Tibial nerve (tissue), 4 donors: ENCODE measurements around the gene PON3. TPM values are rescaled to one million over a fixed set of nuclear protein-coding genes. Genes with fewer than 3 reads are reported as not detected.

Source experiments
- DNase-seq, 2 donors: peaks; one replicate each; pipeline ENCODE4 v3.0.0-alpha.2; 2019; ENCODE audit warnings: low spot score in 2 of 2
- H3K27ac ChIP-seq, 4 donors: fragments of 200-600 bp; sonication (generic) in 3 of 4; one replicate each; pipeline ENCODE4 v1.5.1; 2017 to 2019; ENCODE audit warnings: mild to moderate bottlenecking in 1 of 4
- H3K27me3 ChIP-seq, 2 donors: fragments of 200-600 bp; sonication (generic) in 1 of 2; one replicate each; pipeline versions ENCODE4 v1.5.1 to v1.6.0; 2017 to 2019
- H3K36me3 ChIP-seq, 3 donors: fragments of 200-600 bp; sonication (generic); one replicate each; pipeline ENCODE4 v1.5.1; 2018 to 2019
- H3K4me1 ChIP-seq, 4 donors: fragments of 200-600 bp; sonication (generic) in 3 of 4; one replicate each; pipeline ENCODE4 v1.5.1; 2017 to 2019
- H3K4me3 ChIP-seq, 4 donors: fragments of 200-600 bp; sonication (generic) in 3 of 4; one replicate each; pipeline ENCODE4 v1.5.1; 2017 to 2019; ENCODE audit warnings: mild to moderate bottlenecking in 1 of 4, moderate library complexity in 1 of 4
- H3K9me3 ChIP-seq, 4 donors: fragments of 200-600 bp; sonication (generic) in 3 of 4; one replicate each; pipeline ENCODE4 v1.5.1; 2017 to 2019
- EP300 ChIP-seq, 2 donors: sonication (generic); formaldehyde crosslinking; IDR thresholded peaks; one replicate each; pipeline ENCODE4 v1.6.1; 2017; ENCODE audit warnings: antibody characterized with exemption in 2 of 2, mild to moderate bottlenecking in 1 of 2
- POLR2A ChIP-seq, 2 donors: fragments of 450-650 bp; IDR thresholded peaks; one replicate each; pipeline ENCODE4 v1.6.1; 2017; ENCODE audit warnings: antibody characterized with exemption in 2 of 2, mild to moderate bottlenecking in 2 of 2, moderate library complexity in 2 of 2
- WGBS, 2 donors: methylation state at CpG; one replicate each; pipeline ENCODE4 v1.1.5; 2018; 5-methylcytosine and 5-hydroxymethylcytosine counted together
- total RNA-seq, 4 donors: library from RNA; depleted of rRNA; stranded (reverse); fragments of >200 nt; gene quantifications; one replicate each; pipeline ENCODE4 v1.1.0, GENCODE V29; 2016
- TF ChIP-seq, protein P1 (sequence below), 5 experiments: fragments of 200-600 bp in 3 of 5; fragments of 450-650 bp in 2 of 5; sonication (generic) in 3 of 5; IDR thresholded peaks; one replicate each; pipeline ENCODE4 v1.5.1; 2016 to 2019; ENCODE audit warnings: antibody characterized with exemption in 5 of 5, mild to moderate bottlenecking in 3 of 5, moderate library complexity in 2 of 5

PON3 gene
- 1 to 10 TPM; 3.1 to 3.6 (median 3.2) TPM for total RNA-seq

DNA sequence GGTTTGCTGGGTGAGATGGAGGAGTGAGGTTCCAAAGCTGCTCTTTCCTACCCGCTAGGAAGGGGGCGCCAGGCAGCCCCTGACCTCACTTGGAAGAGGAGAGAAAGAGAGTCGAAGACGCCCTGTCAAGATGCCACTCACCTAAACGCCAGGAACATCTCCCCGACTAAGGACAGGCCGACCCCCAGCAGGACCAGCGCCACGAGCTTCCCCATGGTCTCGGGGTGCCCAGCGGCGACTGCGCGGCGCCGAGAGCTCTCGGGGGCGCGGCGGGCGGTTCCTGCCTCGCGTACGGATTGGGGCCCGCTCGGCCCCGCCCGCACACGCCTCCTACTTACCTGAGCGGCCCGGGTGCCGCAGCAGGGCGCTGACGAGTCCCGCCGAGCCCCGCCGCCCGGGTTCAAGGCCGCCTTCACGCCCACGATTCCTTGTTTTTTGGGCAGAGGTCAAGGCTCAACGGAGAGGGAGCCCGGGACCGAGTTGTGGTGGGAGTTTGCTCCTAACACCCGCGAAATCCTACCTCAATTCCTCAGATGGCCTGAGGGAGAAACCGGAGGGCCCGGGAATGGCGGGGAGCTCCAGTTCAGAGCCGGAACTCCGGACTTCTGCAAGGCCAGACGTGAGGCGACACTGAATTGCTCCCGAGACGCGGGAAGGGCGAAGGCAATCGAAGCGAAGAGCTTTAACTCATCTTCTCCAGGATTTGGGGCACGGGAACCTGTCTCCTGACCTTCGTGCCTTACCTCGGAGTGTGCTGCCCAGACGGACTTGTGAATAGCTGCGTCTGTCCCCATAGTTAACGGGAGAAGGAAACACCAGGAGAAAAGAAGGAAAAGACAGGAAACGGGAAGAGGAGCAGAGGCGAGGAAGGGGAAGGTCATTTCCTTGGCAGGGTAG, at the start of gene PON3:
PON3 (minus strand) TSS at position 240 of the 897 bp plus-strand sequence; CDS start at position 215, 25 bp downstream.
- Histone ChIP-seq H3K27ac (peak within 1 kb of the TSS in 2 of 4 donors; percentile 48 to 63), H3K4me3 (peak within 1 kb of the TSS; percentile 36 to 59 (median 42)), H3K4me1 (peaks cover 0 to 3% (median 0%) of the 10 kb centered on the region in 4 donors), H3K9me3 (no peaks in the 10 kb centered on the region), H3K27me3 (no peaks in the 10 kb centered on the region), H3K36me3 (no peaks in the 10 kb centered on the region)
- no peak for DNase-seq
- 16 to 26% methylated on average over 24 to 48 of the region's 68 CpGs for WGBS, 2 donors
- TF ChIP-seq POLR2A (IDR thresholded peaks at IDR 0.05) (no peak), EP300 (IDR thresholded peaks at IDR 0.05) (no peak)
- TF ChIP-seq, protein P1, sequence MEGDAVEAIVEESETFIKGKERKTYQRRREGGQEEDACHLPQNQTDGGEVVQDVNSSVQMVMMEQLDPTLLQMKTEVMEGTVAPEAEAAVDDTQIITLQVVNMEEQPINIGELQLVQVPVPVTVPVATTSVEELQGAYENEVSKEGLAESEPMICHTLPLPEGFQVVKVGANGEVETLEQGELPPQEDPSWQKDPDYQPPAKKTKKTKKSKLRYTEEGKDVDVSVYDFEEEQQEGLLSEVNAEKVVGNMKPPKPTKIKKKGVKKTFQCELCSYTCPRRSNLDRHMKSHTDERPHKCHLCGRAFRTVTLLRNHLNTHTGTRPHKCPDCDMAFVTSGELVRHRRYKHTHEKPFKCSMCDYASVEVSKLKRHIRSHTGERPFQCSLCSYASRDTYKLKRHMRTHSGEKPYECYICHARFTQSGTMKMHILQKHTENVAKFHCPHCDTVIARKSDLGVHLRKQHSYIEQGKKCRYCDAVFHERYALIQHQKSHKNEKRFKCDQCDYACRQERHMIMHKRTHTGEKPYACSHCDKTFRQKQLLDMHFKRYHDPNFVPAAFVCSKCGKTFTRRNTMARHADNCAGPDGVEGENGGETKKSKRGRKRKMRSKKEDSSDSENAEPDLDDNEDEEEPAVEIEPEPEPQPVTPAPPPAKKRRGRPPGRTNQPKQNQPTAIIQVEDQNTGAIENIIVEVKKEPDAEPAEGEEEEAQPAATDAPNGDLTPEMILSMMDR (IDR thresholded peaks at IDR 0.05), result no peak

DNA sequence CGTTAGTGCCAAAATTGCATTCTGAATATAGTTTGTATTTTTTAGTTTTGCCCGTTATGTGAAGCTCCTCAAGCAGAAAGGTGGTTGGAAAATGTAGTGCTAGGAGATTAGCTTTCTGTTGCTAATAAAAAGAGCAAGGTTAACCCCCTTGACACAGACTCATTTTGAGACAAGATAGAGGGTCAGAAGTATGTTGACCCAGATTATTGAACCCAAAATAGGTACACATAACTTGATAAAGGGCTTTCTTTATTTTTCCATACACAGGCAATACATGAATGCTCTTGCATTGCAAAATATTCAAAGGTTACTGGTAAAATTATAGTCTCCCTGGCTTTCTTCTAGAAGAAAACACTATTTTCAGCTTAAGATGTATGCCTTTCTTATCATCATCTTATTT, 48.6 kb upstream of the PON3 start:
- 65 to 76% methylated on average over 2 of the region's 2 CpGs for WGBS, 2 donors
- H3K27me3 ChIP-seq, result no peaks in the 10 kb centered on the region
- no peak overlapping the region for H3K27ac ChIP-seq
- no peak for TF ChIP-seq EP300 (IDR thresholded peaks at IDR 0.05)
- TF ChIP-seq POLR2A (IDR thresholded peaks at IDR 0.05), result no peak
- TF ChIP-seq, protein P1 (IDR thresholded peaks at IDR 0.05), result no peak
- no peaks in the 10 kb centered on the region for H3K9me3 ChIP-seq
- no peak for DNase-seq
- no peaks in the 10 kb centered on the region for H3K4me1 ChIP-seq
- no peak overlapping the region for H3K4me3 ChIP-seq
- H3K36me3 ChIP-seq, result no peaks in the 10 kb centered on the region

DNA sequence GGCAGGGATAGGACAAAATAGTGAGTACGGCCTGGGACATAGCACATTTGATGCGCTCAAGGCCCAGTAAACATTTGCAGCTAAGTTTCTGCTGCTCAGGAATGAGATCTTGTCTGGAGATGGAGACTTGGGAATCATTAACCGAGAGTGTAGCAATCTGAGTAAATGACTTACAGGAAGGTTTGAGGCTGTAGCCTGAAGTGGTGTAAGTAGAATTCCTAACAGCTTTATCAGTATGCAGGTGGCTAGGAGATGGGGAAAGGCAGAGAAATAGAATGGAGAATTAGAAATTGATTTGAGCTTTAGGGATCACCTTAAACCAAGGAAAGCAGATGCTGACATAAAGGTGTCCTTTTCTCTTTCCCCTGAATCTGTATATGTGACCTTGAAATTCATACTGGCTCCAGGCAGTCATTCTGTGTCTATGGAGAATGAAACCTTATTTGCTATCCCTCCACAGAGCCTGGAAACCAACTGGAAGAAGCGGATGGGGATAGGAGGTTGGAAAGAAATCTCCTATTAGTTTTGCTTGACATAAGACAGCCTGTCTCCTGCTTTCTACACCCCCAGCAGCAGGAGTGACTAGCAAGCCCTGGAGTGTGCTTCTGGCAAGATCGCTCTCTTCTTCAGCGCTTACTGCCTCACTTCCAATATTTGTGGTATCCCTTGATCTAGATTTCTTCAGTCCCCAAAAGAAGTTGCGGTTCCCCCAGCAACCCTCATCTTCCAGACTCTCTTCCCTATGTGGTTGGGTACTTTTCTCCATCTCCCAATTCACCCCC, 45.1 kb upstream of the PON3 start:
- H3K27me3 ChIP-seq, result no peaks in the 10 kb centered on the region
- no peaks in the 10 kb centered on the region for H3K9me3 ChIP-seq
- H3K4me3 ChIP-seq, result no peak overlapping the region
- WGBS, 2 donors, result 77 to 78% methylated on average over 7 of the region's 7 CpGs
- no peaks in the 10 kb centered on the region for H3K36me3 ChIP-seq
- no peaks in the 10 kb centered on the region for H3K4me1 ChIP-seq
- DNase-seq, result no peak
- H3K27ac ChIP-seq, result no peak overlapping the region
- no peak for TF ChIP-seq POLR2A (IDR thresholded peaks at IDR 0.05)
- no peak for TF ChIP-seq EP300 (IDR thresholded peaks at IDR 0.05)
- TF ChIP-seq, protein P1 (IDR thresholded peaks at IDR 0.05), result no peak

DNA sequence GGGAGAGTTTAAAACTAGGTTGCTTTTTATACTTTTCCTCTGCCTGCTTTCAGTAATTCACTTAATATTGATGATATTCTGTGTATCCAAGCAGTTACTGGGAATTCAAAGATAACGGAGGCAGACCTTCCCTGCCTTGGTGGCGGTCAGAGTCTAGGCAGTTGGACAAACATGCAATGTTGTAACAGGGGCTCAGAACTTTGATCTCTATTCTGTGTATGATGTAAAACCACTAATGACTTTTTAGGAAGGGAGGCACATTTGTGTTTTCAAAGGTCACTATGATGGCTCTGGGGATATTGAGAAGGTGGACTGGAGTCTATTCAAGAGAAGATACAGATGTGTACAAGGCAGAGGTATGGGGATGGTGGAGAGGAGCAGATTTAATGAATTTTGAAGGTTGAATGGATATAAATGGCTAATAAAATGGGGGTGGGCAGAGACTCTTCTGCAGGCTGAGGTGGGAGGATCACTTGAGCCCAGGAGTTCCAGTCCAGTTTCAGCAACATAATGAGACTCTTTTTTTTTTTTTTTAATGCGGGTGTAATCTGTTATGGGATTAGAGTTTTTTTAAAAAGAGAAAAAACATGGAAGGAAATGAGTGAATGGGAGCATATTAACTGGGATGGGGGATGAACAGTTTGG, 44.3 kb upstream of the PON3 start:
- no peak for DNase-seq
- Histone ChIP-seq H3K27me3 (no peaks in the 10 kb centered on the region), H3K9me3 (no peaks in the 10 kb centered on the region), H3K36me3 (no peaks in the 10 kb centered on the region), H3K4me3 (no peak overlapping the region), H3K4me1 (peaks cover 0 to 3% (median 1%) of the 10 kb centered on the region in 4 donors), H3K27ac (no peak overlapping the region)
- TF ChIP-seq EP300 (IDR thresholded peaks at IDR 0.05), result no peak
- no peak for TF ChIP-seq POLR2A (IDR thresholded peaks at IDR 0.05)
- TF ChIP-seq, protein P1 (IDR thresholded peaks at IDR 0.05), result no peak
- 91 to 94% methylated on average over 3 of the region's 3 CpGs for WGBS, 2 donors
